CD4-positive, alpha-beta T cell treated with Interleukin-12 subunit alpha and Interleukin-12 subunit beta, for 1 hour (primary cell): ENCODE measurements around the gene ZDHHC14.
"Not testable (repeated sequence)": the region's sequence is repeated elsewhere in the genome, so short reads cannot be mapped to it uniquely, and the experiment has no call there.

Experiments used
- DNase-seq: peaks from one replicate; pipeline ENCODE4 v3.0.0-alpha.2; 2020

Gene ZDHHC14

GRCh38 chr6:157679605-157680580 is 298.9 kb downstream of the ZDHHC14 start:
- DNase-seq: no peak

GRCh38 chr6:157681041-157681650 is 300.2 kb downstream of the ZDHHC14 start:
- DNase-seq: no peak

- no peak for DNase-seq
Observed at GRCh38 chr6:157682856-157683481, 302.0 kb downstream of the ZDHHC14 start.

DNA sequence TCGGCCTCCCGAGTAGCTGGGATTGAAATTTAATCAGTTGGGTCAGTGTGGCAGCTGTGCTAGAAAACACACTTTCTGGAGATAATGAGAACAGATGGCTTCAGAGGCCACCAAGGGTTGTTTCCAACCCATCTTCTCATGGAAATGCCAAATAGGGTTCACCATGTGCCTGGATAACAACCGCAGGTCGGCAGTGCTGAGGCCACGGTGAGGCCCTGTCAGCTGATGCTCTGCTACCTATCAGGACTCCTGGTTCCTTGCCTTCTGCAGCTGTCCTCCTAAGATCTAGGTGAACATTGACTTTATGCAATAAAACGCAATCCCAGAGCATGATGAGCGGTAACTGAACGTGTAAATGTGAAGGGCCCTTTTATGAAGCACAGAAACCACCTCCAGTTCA is 302.7 kb downstream of the ZDHHC14 start:
- no peak for DNase-seq

DNA sequence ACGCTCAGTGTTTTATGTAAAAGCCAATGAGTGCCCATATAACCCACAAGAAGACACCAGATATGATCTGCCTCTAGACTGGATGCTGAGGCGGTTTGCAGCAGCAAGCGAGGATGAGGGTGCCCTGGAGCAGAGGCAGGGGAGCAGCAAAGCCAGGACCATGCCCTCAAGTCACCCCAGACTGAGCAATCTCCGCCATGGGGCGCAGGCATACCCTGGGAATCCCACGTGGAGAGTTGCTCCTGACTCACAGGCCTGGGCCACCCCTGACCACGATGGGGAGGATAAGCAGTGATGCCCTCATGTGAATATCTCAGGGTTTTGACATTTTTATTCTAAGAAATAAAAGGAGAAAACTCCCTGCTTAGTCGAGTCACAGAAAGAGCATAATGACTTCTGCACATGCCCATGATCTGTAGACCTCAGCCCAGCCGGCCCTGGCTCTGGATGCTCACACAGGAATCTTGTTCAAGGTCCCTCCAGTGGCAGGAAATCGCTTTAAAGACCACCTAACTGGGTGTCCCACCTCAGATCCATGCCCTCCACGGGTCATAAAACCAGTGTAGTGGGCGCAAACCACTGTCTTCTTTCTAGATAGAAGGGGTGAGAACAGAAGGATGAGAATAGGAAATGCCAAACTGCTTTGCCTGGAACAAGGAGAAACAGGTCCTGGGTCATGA is 303.8 kb downstream of the ZDHHC14 start:
- DNase-seq: no peak

DNA sequence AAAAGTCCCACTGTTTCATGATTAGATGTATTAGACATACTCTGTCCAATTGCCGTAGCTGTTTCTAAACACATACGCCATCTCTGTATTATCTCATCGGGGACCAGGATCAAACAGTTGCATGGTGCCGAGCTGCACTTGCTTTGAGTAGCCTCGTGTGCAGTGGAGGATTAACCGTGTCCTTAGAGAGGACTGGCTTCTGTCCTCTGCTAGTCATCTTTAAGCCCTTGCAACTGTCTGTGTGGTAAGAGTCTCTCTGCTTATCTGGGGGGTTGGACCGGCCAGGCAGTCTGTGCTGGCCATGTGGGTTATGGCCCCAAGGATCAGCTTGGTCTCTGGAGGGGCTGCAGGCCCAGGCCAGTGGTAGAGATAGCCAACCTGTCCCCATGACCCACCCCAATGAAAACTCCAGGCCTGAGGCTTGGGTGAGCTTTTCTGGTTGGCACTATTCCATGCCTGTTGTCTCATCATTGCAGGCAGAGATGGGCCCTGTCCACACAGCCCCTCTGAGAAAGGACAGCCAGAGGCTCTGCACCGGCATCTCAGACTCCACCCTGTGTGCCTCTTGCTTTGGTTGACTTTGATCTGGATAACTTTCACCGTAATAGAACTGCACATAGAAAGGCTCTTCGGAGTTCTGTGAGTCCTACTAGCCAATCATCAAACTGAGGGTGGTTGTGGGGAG is 304.7 kb downstream of the ZDHHC14 start:
- DNase-seq: no peak

- DNase-seq: no peak
Observed at GRCh38 chr6:157688275-157688959, 307.4 kb downstream of the ZDHHC14 start.

- DNase-seq: no peak
Observed at GRCh38 chr6:157688960-157689599, 308.1 kb downstream of the ZDHHC14 start.

DNA sequence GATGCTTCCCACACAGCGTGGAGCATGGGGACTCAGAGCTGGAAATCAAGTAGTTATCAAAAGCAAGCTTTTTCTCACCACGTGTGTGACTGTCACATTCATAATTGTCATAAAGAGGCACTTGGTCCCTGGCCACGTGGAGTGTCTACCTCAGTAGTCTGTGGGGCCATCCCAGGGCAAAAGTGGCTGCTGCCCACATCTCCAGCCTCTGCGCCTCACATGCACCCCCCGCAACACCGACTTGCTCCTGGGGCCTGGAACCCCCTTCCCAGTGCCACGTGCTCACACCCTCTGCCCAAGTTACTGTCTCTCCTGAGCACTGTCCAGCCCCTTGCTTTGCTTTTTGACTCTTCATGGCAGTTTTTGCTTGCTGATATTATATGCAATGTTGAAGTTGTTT is 308.9 kb downstream of the ZDHHC14 start:
- no peak for DNase-seq

DNA sequence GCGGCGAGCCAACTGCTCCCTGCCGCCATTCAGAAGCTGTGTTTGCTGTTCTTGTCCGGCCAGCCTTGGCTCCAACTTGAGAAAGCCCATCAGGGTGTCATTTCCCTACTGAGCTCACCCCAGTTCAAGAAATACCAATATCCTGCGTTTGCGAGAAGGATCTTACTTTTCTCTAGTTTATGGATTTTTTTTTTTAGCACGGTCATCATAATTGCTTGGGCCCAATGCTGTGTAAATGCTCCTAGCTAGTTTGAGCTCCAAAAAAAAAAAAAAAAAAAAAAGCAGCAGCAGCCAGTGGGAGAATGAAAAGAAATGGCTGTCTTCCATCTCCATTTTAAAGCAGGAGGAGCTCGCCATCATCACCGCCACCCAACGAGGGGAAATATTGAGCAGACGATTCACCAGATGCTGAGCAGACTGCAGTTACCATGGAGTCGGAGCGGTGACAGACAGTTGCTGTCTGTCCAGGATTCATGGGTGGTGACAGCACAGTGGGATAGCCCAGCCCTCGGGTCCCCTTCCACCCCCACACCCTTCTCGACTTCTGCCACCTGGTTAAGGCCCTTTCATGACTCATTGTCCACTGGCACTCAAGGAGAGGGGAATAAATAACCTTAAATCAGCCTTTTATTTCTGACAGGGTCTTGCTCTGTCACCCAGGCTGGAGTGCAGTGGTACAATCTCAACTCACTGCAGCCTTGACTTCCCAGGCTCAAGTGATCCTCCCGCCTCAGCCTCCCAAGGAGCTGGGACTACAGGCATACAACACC is 309.6 kb downstream of the ZDHHC14 start:
- DNase-seq: no peak

- not testable (repeated sequence) for DNase-seq
Observed at GRCh38 chr6:157691621-157692020, 310.6 kb downstream of the ZDHHC14 start.

GRCh38 chr6:157693867-157694266 is 312.9 kb downstream of the ZDHHC14 start:
- DNase-seq: no peak

GRCh38 chr6:157695301-157696040 is 314.5 kb downstream of the ZDHHC14 start:
- DNase-seq: no peak

DNA sequence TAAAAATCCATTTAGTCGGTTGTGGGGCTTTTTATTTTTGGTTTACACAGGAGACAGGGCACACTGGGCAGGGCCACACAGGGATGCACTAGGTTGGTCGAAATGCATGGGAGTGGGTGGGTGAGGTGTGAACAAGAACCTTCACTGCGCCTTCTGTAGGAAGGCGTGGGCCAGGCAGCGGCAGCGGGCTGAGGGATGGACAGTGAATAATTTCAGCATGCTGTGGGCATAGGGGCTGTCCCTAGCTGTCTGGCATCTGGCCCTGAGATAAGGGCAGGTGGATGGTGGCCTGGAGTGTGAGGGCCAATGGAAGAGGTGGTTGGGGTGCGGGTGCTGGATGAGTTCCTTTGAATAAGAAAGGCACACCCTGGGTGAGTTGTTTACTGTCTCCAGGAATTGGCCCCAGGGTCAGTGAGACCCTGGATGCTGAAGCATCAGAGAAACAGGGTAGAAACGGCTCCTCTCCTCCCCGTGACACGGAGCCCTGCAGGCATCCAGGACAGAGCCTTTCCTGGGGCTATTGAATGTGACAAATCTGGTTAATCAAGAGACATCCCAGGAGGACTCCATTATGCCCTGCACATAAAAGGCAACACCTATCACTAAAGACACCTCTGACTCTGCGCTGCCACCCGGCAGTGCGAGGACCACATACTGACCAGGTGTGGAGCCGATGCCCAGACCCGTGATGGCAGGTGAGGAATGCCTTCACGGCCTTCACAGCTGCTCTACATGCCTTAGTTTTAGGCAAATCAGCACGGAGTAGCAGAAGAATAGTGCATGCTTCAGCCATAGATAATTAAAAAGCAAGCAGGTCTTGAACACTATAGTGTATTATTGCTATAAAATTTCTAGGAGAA is 319.0 kb downstream of the ZDHHC14 start:
- DNase-seq: no peak

DNA sequence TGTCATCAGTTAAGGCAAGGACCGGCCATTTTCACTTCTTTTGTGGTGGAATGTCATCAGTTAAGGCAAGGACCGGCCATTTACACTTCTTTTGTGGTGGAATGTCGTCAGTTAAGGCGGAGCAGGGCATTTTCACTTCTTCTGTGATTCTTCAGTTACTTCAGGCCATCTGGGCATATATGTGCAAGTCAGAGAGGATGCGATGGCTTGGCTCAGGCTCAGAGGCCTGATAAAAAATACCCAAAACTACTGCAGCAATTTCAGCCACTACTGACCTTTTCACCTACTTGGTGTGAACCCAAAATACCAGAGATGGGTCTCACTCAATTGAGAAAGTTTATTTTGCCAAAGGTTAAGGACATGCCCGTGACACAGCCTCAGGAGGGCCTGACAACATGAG is 325.4 kb downstream of the ZDHHC14 start:
- DNase-seq: not testable (repeated sequence)

- DNase-seq: no peak
Observed at GRCh38 chr6:157706883-157707282, 325.9 kb downstream of the ZDHHC14 start.

GRCh38 chr6:157707576-157707975 is 326.6 kb downstream of the ZDHHC14 start:
- no peak for DNase-seq

DNA sequence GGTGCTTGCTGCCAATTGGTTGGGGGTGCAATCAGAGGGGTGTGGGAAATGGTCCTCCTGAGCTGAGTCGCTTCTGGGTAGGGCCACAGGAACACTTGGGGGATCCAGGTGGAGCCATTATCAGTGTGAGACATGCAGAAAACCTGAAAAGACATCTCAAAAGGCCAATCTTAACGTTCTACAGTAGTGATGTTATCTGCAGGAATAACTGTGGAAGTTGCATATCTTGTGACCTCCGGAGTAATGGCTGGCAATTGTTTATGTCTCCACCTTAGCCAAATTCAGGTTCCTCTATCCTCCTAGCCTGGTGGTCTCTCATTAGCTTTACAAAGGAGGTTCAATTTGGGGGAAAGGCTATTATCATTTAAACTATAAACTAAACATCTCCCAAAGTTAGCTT is 327.2 kb downstream of the ZDHHC14 start:
- no peak for DNase-seq

DNA sequence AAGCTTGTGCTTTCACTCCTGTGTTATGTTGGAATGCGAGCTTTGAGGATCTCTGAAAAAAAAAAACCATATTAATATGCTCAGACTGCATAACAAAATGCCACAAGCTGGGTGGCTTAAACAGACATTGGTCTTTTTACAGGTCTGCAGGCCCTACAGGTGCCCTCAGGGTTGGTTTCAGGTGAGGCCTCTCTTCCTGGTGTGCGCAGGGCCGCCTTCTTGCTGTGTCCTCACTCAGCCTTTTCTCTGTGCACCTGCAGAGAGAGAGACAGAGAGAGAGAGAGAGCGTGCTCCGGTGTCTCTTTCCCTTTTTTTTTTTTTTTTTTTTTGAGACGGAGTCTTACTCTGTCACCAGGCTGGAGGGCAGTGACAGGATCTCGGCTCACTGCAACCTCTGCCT is 327.9 kb downstream of the ZDHHC14 start:
- no peak for DNase-seq
